Left lung (tissue), 10 donors: ENCODE measurements around the gene RGS14. TPM values are rescaled to one million over a fixed set of nuclear protein-coding genes. Genes with fewer than 3 reads are reported as not detected.

Source experiments
- ATAC-seq: fragments of 200-7000 bp; cut with Tn5 transposase; one replicate; pipeline ENCODE4 v1.9.1; 2020; ENCODE audit warnings: moderate library complexity
- DNase-seq, 4 donors: peaks; one replicate each; pipeline ENCODE4 v3.0.0-alpha.2; 2013 to 2020
- H3K27ac ChIP-seq, 2 donors: fragments of 200-600 bp; sonication (generic) in 1 of 2; one replicate each; pipeline versions ENCODE4 v1.5.0 to v1.8.0; 2020 to 2021
- H3K27me3 ChIP-seq, 2 donors: fragments of 200-600 bp; sonication (generic) in 1 of 2; one replicate each; pipeline versions ENCODE4 v1.5.0 to v1.8.0; 2020 to 2021
- H3K36me3 ChIP-seq, 2 donors: fragments of 200-600 bp; sonication (generic) in 1 of 2; one replicate each; pipeline versions ENCODE4 v1.5.0 to v1.8.0; 2020 to 2021
- H3K4me1 ChIP-seq, 2 donors: fragments of 200-600 bp; one replicate each; pipeline ENCODE4 v1.8.0; 2021
- H3K4me3 ChIP-seq, 2 donors: fragments of 200-600 bp; sonication (generic) in 1 of 2; one replicate each; pipeline versions ENCODE4 v1.5.0 to v1.8.0; 2020 to 2021; ENCODE audit warnings: mild to moderate bottlenecking in 1 of 2
- H3K9me3 ChIP-seq, 2 donors: fragments of 200-600 bp; sonication (generic) in 1 of 2; one replicate each; pipeline versions ENCODE4 v1.5.0 to v1.8.0; 2020 to 2021
- intact Hi-C, 2 donors: fragments of 100-400 bp; cut with DNase I; formaldehyde crosslinking; loops; one replicate each; pipeline versions ENCODE4 v1.11.2 to v1.14.2; 2022
- polyA plus RNA-seq, 6 donors: library from polyadenylated mRNA; unstranded; fragments of 120-200 nt; gene quantifications; one replicate each; pipeline ENCODE4 v1.2.1, GENCODE V29; 2013; ENCODE audit not compliant: insufficient read length in 6 of 6
- total RNA-seq, 2 donors: library from RNA; stranded (reverse); fragmentation: NEBNext Ultra II Directional; extraction: Animal tissue kit (Norgen Biotek cat#: 25700); gene quantifications; one replicate each; pipeline ENCODE4 v1.2.1, GENCODE V29; 2021
- TF ChIP-seq, protein P1 (sequence below), 2 donors: fragments of 200-600 bp; sonication (generic) in 1 of 2; IDR thresholded peaks; one replicate each; pipeline versions ENCODE4 v1.5.0 to v1.8.0; 2021; ENCODE audit warnings: antibody characterized with exemption in 2 of 2
- donor health status: DM: no; HTN: yes; CAD: no.
- donor health status: DM: no; HTN: no; CAD: no.

The RGS14 gene
- total and polyA plus RNA-seq, 8 donors: 4.0 to 28.2 (median 8.1) TPM

DNA sequence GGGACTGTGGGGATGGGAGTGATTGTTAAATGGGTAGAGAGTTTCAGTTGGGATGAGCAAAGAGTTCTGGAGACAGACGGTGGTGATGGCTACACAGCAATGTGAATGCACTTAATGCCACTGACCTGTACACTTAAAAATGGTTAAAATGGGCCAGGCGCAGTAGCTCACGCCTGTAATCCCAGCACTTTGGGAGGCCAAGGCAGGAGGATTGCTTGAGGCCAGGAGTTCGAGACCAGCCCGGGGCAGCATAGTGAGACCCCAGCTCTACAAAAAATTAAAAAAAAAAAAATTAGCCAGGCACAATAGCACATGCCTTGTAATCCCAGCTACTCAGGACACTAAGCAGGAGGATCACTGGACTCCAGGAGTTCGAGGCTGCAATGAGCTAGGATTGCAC lies 13.9 kb upstream of the RGS14 start:
- no peak overlapping the region for H3K27ac ChIP-seq
- no peaks in the 10 kb centered on the region for H3K27me3 ChIP-seq
- TF ChIP-seq, protein P1, sequence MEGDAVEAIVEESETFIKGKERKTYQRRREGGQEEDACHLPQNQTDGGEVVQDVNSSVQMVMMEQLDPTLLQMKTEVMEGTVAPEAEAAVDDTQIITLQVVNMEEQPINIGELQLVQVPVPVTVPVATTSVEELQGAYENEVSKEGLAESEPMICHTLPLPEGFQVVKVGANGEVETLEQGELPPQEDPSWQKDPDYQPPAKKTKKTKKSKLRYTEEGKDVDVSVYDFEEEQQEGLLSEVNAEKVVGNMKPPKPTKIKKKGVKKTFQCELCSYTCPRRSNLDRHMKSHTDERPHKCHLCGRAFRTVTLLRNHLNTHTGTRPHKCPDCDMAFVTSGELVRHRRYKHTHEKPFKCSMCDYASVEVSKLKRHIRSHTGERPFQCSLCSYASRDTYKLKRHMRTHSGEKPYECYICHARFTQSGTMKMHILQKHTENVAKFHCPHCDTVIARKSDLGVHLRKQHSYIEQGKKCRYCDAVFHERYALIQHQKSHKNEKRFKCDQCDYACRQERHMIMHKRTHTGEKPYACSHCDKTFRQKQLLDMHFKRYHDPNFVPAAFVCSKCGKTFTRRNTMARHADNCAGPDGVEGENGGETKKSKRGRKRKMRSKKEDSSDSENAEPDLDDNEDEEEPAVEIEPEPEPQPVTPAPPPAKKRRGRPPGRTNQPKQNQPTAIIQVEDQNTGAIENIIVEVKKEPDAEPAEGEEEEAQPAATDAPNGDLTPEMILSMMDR (IDR thresholded peaks at IDR 0.05): no peak
- peaks cover 0 to 77% of the 10 kb centered on the region in 2 donors for H3K36me3 ChIP-seq
- no peak for DNase-seq
- H3K9me3 ChIP-seq: no peaks in the 10 kb centered on the region
- H3K4me3 ChIP-seq: no peak overlapping the region
- intact Hi-C loops: no loop called here
- no peak for ATAC-seq
- peaks cover 0 to 42% of the 10 kb centered on the region in 2 donors for H3K4me1 ChIP-seq

DNA sequence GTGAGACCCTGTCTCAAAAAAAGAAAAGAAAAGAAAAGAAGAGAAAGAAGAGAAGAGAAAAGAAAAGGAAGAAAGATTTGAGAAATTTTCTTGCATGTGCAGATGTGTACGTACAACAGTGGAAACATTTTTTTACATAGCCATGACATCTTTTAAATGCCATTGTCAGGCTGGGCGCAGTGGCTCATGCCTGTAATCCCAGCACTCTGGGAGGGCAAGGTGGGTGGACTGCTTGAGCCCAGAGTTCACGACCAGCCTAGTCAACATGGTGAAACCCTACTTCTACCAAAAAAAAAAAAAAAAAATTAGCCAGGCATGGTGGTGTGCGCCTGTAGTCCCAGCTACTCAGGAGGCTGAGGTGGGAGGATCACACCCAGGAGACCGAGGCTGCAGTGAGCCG lies 12.8 kb upstream of the RGS14 start:
- Histone ChIP-seq H3K27me3 (no peaks in the 10 kb centered on the region), H3K4me1 (peaks cover 2 to 47% of the 10 kb centered on the region in 2 donors), H3K36me3 (peaks cover 0 to 83% of the 10 kb centered on the region in 2 donors), H3K4me3 (no peak overlapping the region), H3K27ac (no peak overlapping the region), H3K9me3 (no peaks in the 10 kb centered on the region)
- no peak for ATAC-seq
- TF ChIP-seq, protein P1 (IDR thresholded peaks at IDR 0.05): no peak
- peak in 2 of 4 donors; percentile 0 to 9 for DNase-seq
- intact Hi-C loops: no loop called here

DNA sequence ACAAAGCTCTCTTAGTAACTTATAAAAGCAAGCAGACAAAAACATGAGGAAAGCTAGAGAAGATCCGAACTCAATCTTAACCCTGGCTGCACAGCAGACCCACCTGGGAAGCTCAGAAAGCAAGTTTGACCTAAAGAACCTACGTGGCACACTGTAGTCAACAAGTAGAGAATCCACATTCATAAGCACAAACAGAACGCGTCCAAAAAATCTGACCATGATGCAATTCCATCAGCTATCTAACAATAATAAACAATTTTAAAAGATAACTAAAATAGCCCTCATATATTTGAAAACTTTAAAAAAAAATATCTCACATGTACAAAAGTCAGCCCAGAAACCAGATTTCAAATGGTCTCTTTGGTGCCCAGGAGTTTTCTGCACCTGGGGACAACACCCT lies 10.9 kb upstream of the RGS14 start:
- intact Hi-C loops: no loop called here
- Histone ChIP-seq H3K9me3 (no peaks in the 10 kb centered on the region), H3K36me3 (peaks cover 0 to 72% of the 10 kb centered on the region in 2 donors), H3K27ac (no peak overlapping the region), H3K4me1 (peaks cover 13 to 51% of the 10 kb centered on the region in 2 donors), H3K4me3 (no peak overlapping the region), H3K27me3 (no peaks in the 10 kb centered on the region)
- no peak for ATAC-seq
- no peak for DNase-seq
- TF ChIP-seq, protein P1 (IDR thresholded peaks at IDR 0.05): no peak

DNA sequence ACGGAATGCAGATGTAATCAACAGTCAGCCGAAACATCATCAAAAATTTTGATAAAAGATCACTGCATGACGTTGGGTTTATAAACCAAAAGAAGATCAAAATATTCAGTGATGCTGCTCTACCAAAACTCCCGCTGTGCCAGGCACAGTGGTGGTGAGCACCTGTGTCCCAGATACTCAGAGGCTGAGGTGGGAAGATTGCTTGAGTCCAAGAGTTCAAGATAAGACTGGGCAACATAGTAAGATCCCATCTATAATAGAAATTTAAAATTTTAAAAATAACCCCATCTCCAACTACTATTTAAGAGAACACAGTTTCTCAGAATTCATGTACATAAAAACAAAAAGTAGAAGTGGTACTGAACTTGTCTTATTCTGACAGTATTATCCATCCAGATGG lies 10.0 kb upstream of the RGS14 start:
- DNase-seq (peak in 1 of 4 donors; percentile 5), ATAC-seq (no peak)
- intact Hi-C loops: no loop called here
- Histone ChIP-seq H3K36me3 (peaks cover 0 to 64% of the 10 kb centered on the region in 2 donors), H3K9me3 (no peaks in the 10 kb centered on the region), H3K4me3 (no peak overlapping the region), H3K27me3 (no peaks in the 10 kb centered on the region), H3K4me1 (peaks cover 16 to 58% of the 10 kb centered on the region in 2 donors), H3K27ac (no peak overlapping the region)
- TF ChIP-seq, protein P1 (IDR thresholded peaks at IDR 0.05): no peak

DNA sequence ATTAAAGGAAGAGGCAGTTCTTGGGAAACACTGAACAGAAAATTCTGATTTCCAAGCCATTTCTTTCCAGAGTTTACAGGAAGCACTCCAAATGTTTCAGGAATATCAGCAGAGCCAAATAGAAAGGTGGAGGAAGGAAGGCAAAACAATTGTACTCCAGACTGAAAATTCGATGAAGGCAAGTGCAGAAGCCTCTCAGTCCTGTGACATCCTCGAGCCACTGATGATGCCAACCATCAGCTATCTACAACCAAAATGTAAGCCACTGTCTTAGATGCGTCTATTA lies 8.4 kb upstream of the RGS14 start:
- Histone ChIP-seq H3K36me3 (peaks cover 0 to 52% of the 10 kb centered on the region in 2 donors), H3K27me3 (no peaks in the 10 kb centered on the region), H3K9me3 (no peaks in the 10 kb centered on the region), H3K27ac (no peak overlapping the region), H3K4me3 (peak overlapping the region in 1 of 2 donors; percentile 91), H3K4me1 (peaks cover 16 to 59% of the 10 kb centered on the region in 2 donors)
- TF ChIP-seq, protein P1 (IDR thresholded peaks at IDR 0.05): no peak
- DNase-seq (no peak), ATAC-seq (no peak)
- intact Hi-C loops: no loop called here
